Transverse colon (tissue), 4 donors: ENCODE measurements around the gene WBP2NL.

Experiments
- POLR2A ChIP-seq: fragments of 450-650 bp; IDR thresholded peaks from one replicate; pipeline ENCODE4 v1.6.1; 2016; ENCODE audit warnings: antibody characterized with exemption, mild to moderate bottlenecking, moderate library complexity
- POLR2AphosphoS5 ChIP-seq, 3 donors: sonication (generic); formaldehyde crosslinking; IDR thresholded peaks; one replicate each; pipeline ENCODE4 v1.6.1; 2016; ENCODE audit warnings: antibody characterized with exemption in 3 of 3
- TF ChIP-seq, protein P1 (sequence below), 5 experiments: fragments of 200-600 bp in 3 of 5; fragments of 450-650 bp in 2 of 5; sonication (generic) in 3 of 5; IDR thresholded peaks; 1 replicate in 2 of 5; 2 replicates in 3 of 5; pipeline ENCODE4 v1.5.1; 2016 to 2017; ENCODE audit warnings: antibody characterized with exemption in 5 of 5, inconsistent platforms in 3 of 5, mild to moderate bottlenecking in 2 of 5, moderate library complexity in 1 of 5

DNA sequence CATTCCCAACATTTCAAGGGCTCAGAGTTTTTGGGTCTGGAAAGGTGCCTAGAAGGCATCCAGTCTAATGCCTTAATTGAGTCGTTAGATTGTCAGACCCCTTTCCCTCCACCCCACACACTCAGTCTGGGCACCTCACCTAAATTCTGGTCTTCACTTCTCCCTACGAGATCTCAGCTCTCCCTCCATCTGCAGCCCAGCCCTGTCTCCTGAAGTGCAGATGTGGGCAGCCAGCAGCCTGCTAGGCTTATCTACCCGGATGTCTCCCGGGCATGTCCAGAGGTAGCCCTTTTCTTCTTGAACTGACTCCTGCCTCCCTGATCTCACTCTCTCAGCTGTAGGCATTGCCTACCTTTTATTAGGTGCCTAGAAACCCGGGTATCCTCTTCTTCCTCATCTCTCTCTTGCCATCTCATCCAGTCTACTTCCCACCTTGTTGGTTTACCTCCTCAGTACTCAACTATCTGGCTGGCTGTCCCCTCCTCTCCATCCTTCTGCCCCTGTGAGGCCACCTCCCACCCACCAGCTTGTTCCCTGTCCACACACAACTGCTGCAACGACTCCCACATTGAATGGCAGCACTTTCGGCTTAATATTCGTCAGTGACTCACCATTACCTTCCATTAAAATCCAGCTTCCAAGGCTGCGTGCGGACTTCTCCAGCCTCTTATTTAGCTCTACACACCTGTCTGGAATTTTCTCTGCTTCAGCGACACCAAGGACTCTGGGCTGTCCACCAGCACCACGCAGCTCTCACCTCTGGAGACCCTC, 23.1 kb upstream of the WBP2NL start:
- TF ChIP-seq, protein P1, sequence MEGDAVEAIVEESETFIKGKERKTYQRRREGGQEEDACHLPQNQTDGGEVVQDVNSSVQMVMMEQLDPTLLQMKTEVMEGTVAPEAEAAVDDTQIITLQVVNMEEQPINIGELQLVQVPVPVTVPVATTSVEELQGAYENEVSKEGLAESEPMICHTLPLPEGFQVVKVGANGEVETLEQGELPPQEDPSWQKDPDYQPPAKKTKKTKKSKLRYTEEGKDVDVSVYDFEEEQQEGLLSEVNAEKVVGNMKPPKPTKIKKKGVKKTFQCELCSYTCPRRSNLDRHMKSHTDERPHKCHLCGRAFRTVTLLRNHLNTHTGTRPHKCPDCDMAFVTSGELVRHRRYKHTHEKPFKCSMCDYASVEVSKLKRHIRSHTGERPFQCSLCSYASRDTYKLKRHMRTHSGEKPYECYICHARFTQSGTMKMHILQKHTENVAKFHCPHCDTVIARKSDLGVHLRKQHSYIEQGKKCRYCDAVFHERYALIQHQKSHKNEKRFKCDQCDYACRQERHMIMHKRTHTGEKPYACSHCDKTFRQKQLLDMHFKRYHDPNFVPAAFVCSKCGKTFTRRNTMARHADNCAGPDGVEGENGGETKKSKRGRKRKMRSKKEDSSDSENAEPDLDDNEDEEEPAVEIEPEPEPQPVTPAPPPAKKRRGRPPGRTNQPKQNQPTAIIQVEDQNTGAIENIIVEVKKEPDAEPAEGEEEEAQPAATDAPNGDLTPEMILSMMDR (IDR thresholded peaks at IDR 0.05): no peak
- TF ChIP-seq POLR2A (no peak), POLR2AphosphoS5 (IDR thresholded peaks at IDR 0.05) (no peak)
